HL-60 (cell line): ENCODE results near the gene G3BP2.

Experiments
- DNase-seq, 2 experiments: peaks; one replicate each; pipeline ENCODE4 v3.0.0-alpha.2; 2010 to 2020; ENCODE audit warnings: low read depth in 1 of 2, low spot score in 1 of 2
- H3K27ac ChIP-seq: fragments of 250-450 bp; sonication (Bioruptor Pico); replicated peaks from 2 replicates; pipeline ENCODE4 v1.5.1; 2020; ENCODE audit warnings: mild to moderate bottlenecking, moderate library complexity
- H3K27me3 ChIP-seq: fragments of 250-450 bp; sonication (Bioruptor Pico); 2 replicates; pipeline ENCODE4 v1.5.1; 2021; ENCODE audit warnings: mild to moderate bottlenecking, moderate library complexity; ENCODE audit not compliant: insufficient read depth, poor library complexity, severe bottlenecking
- H3K4me3 ChIP-seq: replicated peaks from 2 replicates; pipeline ENCODE4 v1.5.1; 2011; ENCODE audit warnings: mild to moderate bottlenecking, control low read depth, low read length; ENCODE audit not compliant: insufficient read depth
- CTCF ChIP-seq: IDR thresholded peaks from one replicate; pipeline ENCODE4 v1.5.1; 2011; ENCODE audit warnings: low read length, control low read depth, inconsistent platforms; ENCODE audit not compliant: insufficient read depth
- GABPA ChIP-seq: IDR thresholded peaks from 2 replicates; pipeline ENCODE4 v1.6.1; 2012; ENCODE audit warnings: low read depth
- POLR2AphosphoS5 ChIP-seq: IDR thresholded peaks from 2 replicates; pipeline ENCODE4 v1.6.1; 2012; ENCODE audit warnings: low read depth
- REST ChIP-seq: IDR thresholded peaks from 2 replicates; pipeline ENCODE4 v1.6.1; 2012; ENCODE audit warnings: low read depth; ENCODE audit not compliant: insufficient replicate concordance
- SPI1 ChIP-seq: IDR thresholded peaks from 2 replicates; pipeline ENCODE4 v1.6.1; 2012; ENCODE audit warnings: low read depth, mild to moderate bottlenecking, borderline replicate concordance

Gene G3BP2

GRCh38 chr4:75596061-75596460, 77.2 kb downstream of the G3BP2 start:
- Histone ChIP-seq H3K27ac (no peak overlapping the region), H3K4me3 (no peak overlapping the region), H3K27me3 (no peaks in the 10 kb centered on the region)
- DNase-seq, result no peak
- TF ChIP-seq POLR2AphosphoS5, result no peak
- no peak for TF ChIP-seq GABPA
- no peak for TF ChIP-seq SPI1
- TF ChIP-seq REST, result no peak
- no peak for TF ChIP-seq CTCF

DNA sequence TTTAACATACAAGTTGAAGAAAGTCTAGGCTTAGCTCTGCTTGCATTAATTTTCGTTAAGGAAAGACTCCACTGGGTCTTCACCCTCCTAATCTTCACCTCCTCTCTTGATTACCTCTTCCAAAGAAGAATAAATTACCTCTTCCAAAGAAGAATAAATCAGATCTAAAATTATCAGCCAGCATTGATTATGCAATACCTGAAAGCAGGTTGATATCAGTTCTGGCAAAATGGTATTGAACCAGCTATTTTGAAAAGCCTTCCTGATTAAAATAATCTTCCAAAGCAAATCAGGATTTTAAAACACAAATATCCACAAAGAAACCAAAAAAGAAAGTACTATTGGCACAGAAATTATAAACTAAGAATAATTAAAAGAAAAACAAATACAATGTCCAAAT, 79.8 kb downstream of the G3BP2 start:
- Histone ChIP-seq H3K4me3 (no peak overlapping the region), H3K27me3 (no peaks in the 10 kb centered on the region), H3K27ac (no peak overlapping the region)
- no peak for DNase-seq
- TF ChIP-seq CTCF, result no peak
- TF ChIP-seq SPI1, result no peak
- TF ChIP-seq GABPA, result no peak
- TF ChIP-seq REST, result no peak
- TF ChIP-seq POLR2AphosphoS5, result no peak
